Smooth muscle cell (in vitro differentiated cells): Measurements from ENCODE around the gene CLPSL2. TPM values are rescaled to one million over a fixed set of nuclear protein-coding genes. Genes with fewer than 3 reads are reported as not detected.

Experiments
- DNase-seq: peaks from one replicate; lab custom pipeline; 2025; ENCODE audit not compliant: unreplicated experiment; lab: John Stamatoyannopoulos, UW
- H2AFZ ChIP-seq: fragments of 200-600 bp; sonication (generic); 2 replicates; pipeline ENCODE4 v1.6.0; 2016; ENCODE audit warnings: antibody characterized with exemption, low read depth, mild to moderate bottlenecking
- H3F3A ChIP-seq: fragments of 200-600 bp; sonication (generic); 2 replicates; pipeline ENCODE4 v1.6.0; 2017; ENCODE audit warnings: antibody characterized with exemption, low read depth
- H3K27ac ChIP-seq: fragments of 200-600 bp; sonication (generic); 2 replicates; pipeline ENCODE4 v1.5.1; 2016; ENCODE audit warnings: low read depth, mild to moderate bottlenecking
- H3K27me3 ChIP-seq: fragments of 200-600 bp; sonication (generic); 2 replicates; pipeline ENCODE4 v1.6.1; 2016; ENCODE audit warnings: low read depth, mild to moderate bottlenecking
- H3K36me3 ChIP-seq: fragments of 200-600 bp; sonication (generic); 2 replicates; pipeline ENCODE4 v1.5.1; 2016; ENCODE audit warnings: low read depth
- H3K4me1 ChIP-seq: fragments of 200-600 bp; sonication (generic); 2 replicates; pipeline ENCODE4 v1.5.1; 2016; ENCODE audit warnings: low read depth
- H3K4me2 ChIP-seq: fragments of 200-600 bp; sonication (generic); 2 replicates; pipeline ENCODE4 v1.6.0; 2016; ENCODE audit warnings: mild to moderate bottlenecking
- H3K4me3 ChIP-seq: fragments of 200-600 bp; sonication (generic); 2 replicates; pipeline ENCODE4 v1.5.1; 2016; ENCODE audit warnings: mild to moderate bottlenecking
- H3K79me2 ChIP-seq: fragments of 200-600 bp; sonication (generic); 2 replicates; pipeline ENCODE4 v1.6.0; 2016; ENCODE audit warnings: low read depth, mild to moderate bottlenecking
- H3K9ac ChIP-seq: fragments of 200-600 bp; sonication (generic); 2 replicates; pipeline ENCODE4 v1.6.0; 2016; ENCODE audit warnings: low read depth
- H3K9me3 ChIP-seq: fragments of 200-600 bp; sonication (generic); replicated peaks from 2 replicates; pipeline ENCODE4 v1.5.1; 2016; ENCODE audit warnings: low read depth
- H4K20me1 ChIP-seq: fragments of 200-600 bp; sonication (generic); 2 replicates; pipeline ENCODE4 v1.6.0; 2016; ENCODE audit warnings: low read depth
- CTCF ChIP-seq: fragments of 200-600 bp; sonication (generic); IDR thresholded peaks from 2 replicates; pipeline ENCODE4 v1.5.1; 2017; ENCODE audit warnings: borderline replicate concordance, mild to moderate bottlenecking, antibody characterized with exemption; ENCODE audit not compliant: insufficient read depth, poor library complexity, severe bottlenecking
- WGBS: methylation state at CpG from one replicate; pipeline ENCODE4 v1.1.7; 2016; ENCODE audit warnings: low lambda C conversion rate; 5-methylcytosine and 5-hydroxymethylcytosine counted together
- polyA plus RNA-seq: library from polyadenylated mRNA; unstranded; fragments of >200 nt; fragmentation: Nextera tagmentation; extraction: Ambion mirVana; gene quantifications from 2 replicates; pipeline ENCODE4 v1.2.1, GENCODE V29; 2016
- total RNA-seq: library from RNA; depleted of rRNA; stranded (reverse); fragments of >200 nt; gene quantifications from 2 replicates; pipeline ENCODE4 v1.2.3, GENCODE V29; 2014

Gene CLPSL2
- total and polyA plus RNA-seq, 2 experiments from 2014 or later: 2.0 TPM; not detected in 1

- no peak for DNase-seq
- H3K4me2 ChIP-seq: no peak overlapping the region
- 79% methylated on average over 11 of the region's 12 CpGs for WGBS
- H3K79me2 ChIP-seq: no peaks in the 10 kb centered on the region
- no peaks in the 10 kb centered on the region for H3K36me3 ChIP-seq
- H3K4me1 ChIP-seq: peaks cover 28% of the 10 kb centered on the region
- H3K9ac ChIP-seq: no peak overlapping the region
- no peak overlapping the region for H3K4me3 ChIP-seq
- no peaks in the 10 kb centered on the region for H3K9me3 ChIP-seq
- H3K27ac ChIP-seq: no peak overlapping the region
- H3K27me3 ChIP-seq: no peaks in the 10 kb centered on the region
- no peak for TF ChIP-seq CTCF
- no peak overlapping the region for H2AFZ ChIP-seq
- H3F3A ChIP-seq: no peaks in the 10 kb centered on the region
- H4K20me1 ChIP-seq: no peaks in the 10 kb centered on the region
Observed at GRCh38 chr6:35728683-35729678, 47.4 kb upstream of the CLPSL2 start.

- H4K20me1 ChIP-seq: no peaks in the 10 kb centered on the region
- no peak overlapping the region for H3K27ac ChIP-seq
- peaks cover 28% of the 10 kb centered on the region for H3K4me1 ChIP-seq
- no peak overlapping the region for H2AFZ ChIP-seq
- no peaks in the 10 kb centered on the region for H3K79me2 ChIP-seq
- no peaks in the 10 kb centered on the region for H3K9me3 ChIP-seq
- no peaks in the 10 kb centered on the region for H3K36me3 ChIP-seq
- no peak for DNase-seq
- no peak overlapping the region for H3K4me3 ChIP-seq
- WGBS: 69% methylated on average over 2 of the region's 2 CpGs
- no peak overlapping the region for H3K9ac ChIP-seq
- H3K4me2 ChIP-seq: no peak overlapping the region
- TF ChIP-seq CTCF: no peak
- no peaks in the 10 kb centered on the region for H3F3A ChIP-seq
- no peaks in the 10 kb centered on the region for H3K27me3 ChIP-seq
Observed at GRCh38 chr6:35729722-35730121, 46.7 kb upstream of the CLPSL2 start.

- H3K79me2 ChIP-seq: no peaks in the 10 kb centered on the region
- H3K4me2 ChIP-seq: peak overlapping the region; percentile 99
- H3K27me3 ChIP-seq: no peaks in the 10 kb centered on the region
- no peak overlapping the region for H3K27ac ChIP-seq
- 5% methylated on average over 12 of the region's 15 CpGs for WGBS
- no peak for DNase-seq
- peaks cover 28% of the 10 kb centered on the region for H3K4me1 ChIP-seq
- no peak for TF ChIP-seq CTCF
- H4K20me1 ChIP-seq: no peaks in the 10 kb centered on the region
- no peaks in the 10 kb centered on the region for H3K9me3 ChIP-seq
- no peak overlapping the region for H3K9ac ChIP-seq
- peak overlapping the region; percentile 92 for H3K4me3 ChIP-seq
- no peaks in the 10 kb centered on the region for H3K36me3 ChIP-seq
- H3F3A ChIP-seq: no peaks in the 10 kb centered on the region
- H2AFZ ChIP-seq: no peak overlapping the region
Observed at GRCh38 chr6:35730745-35731413, 45.5 kb upstream of the CLPSL2 start.
